PC-9 (cell line): ENCODE measurements around the gene ALCAM.

ENCODE experiments used
- CTCF ChIP-seq: fragments of 200-600 bp; sonication (generic); conservative IDR thresholded peaks from 2 replicates; pipeline ENCODE4 v1.6.1; 2017; ENCODE audit warnings: mixed run types, antibody characterized with exemption, mild to moderate bottlenecking, moderate library complexity
- EZH2 ChIP-seq: fragments of 200-600 bp; sonication (generic); IDR thresholded peaks from 2 replicates; pipeline ENCODE4 v1.8.0; 2017; ENCODE audit warnings: antibody characterized with exemption, low read depth

- TF ChIP-seq CTCF (no peak), EZH2 (no peak)
Measured at GRCh38 chr3:105435277-105435676, 68.6 kb downstream of the ALCAM start.
